Hepatocyte (in vitro differentiated cells): ENCODE results near the gene MZT2B. TPM values are rescaled to one million over a fixed set of nuclear protein-coding genes. Genes with fewer than 3 reads are reported as not detected.
"Not testable (repeated sequence)": the region's sequence is repeated elsewhere in the genome, so short reads cannot be mapped to it uniquely, and the experiment has no call there.

Experiments
- DNase-seq: peaks from one replicate; pipeline ENCODE4 v3.0.0-alpha.2; 2016; ENCODE audit warnings: low spot score
- H2AFZ ChIP-seq: fragments of 200-600 bp; sonication (generic); 2 replicates; pipeline ENCODE4 v1.6.0; 2016; ENCODE audit warnings: antibody characterized with exemption, mild to moderate bottlenecking
- H3K27ac ChIP-seq: fragments of 200-600 bp; sonication (generic); 2 replicates; pipeline ENCODE4 v1.5.1; 2016; ENCODE audit warnings: mild to moderate bottlenecking
- H3K27me3 ChIP-seq: fragments of 200-600 bp; sonication (generic); 2 replicates; pipeline ENCODE4 v1.6.1; 2016
- H3K36me3 ChIP-seq: fragments of 200-600 bp; sonication (generic); replicated peaks from 2 replicates; pipeline ENCODE4 v1.5.1; 2016; ENCODE audit warnings: low read depth; ENCODE audit not compliant: insufficient read depth
- H3K4me1 ChIP-seq: fragments of 200-600 bp; sonication (generic); 2 replicates; pipeline ENCODE4 v1.5.1; 2016; ENCODE audit warnings: mild to moderate bottlenecking, moderate library complexity; ENCODE audit not compliant: insufficient read depth
- H3K4me2 ChIP-seq: fragments of 200-600 bp; sonication (generic); 2 replicates; pipeline ENCODE4 v1.6.0; 2016
- H3K4me3 ChIP-seq: fragments of 200-600 bp; sonication (generic); 2 replicates; pipeline ENCODE4 v1.5.1; 2016; ENCODE audit warnings: mild to moderate bottlenecking
- H3K79me2 ChIP-seq: fragments of 200-600 bp; sonication (generic); 2 replicates; pipeline ENCODE4 v1.6.0; 2017; ENCODE audit warnings: mild to moderate bottlenecking
- H3K9me2 ChIP-seq: fragments of 200-600 bp; sonication (generic); replicated peaks from 2 replicates; pipeline ENCODE4 v1.6.0; 2017; ENCODE audit warnings: mild to moderate bottlenecking; ENCODE audit not compliant: insufficient read depth
- H3K9me3 ChIP-seq: fragments of 200-600 bp; sonication (generic); 2 replicates; pipeline ENCODE4 v1.5.1; 2016; ENCODE audit warnings: low read depth, mild to moderate bottlenecking
- H4K20me1 ChIP-seq: fragments of 200-600 bp; sonication (generic); 2 replicates; pipeline ENCODE4 v1.6.0; 2016; ENCODE audit warnings: mild to moderate bottlenecking; ENCODE audit not compliant: insufficient read depth, poor library complexity, severe bottlenecking
- CTCF ChIP-seq: fragments of 200-600 bp; sonication (generic); IDR thresholded peaks from 2 replicates; pipeline ENCODE4 v1.5.1; 2016; ENCODE audit warnings: antibody characterized with exemption, mild to moderate bottlenecking; ENCODE audit not compliant: poor library complexity
- EZH2 ChIP-seq: fragments of 200-600 bp; sonication (generic); IDR thresholded peaks from 2 replicates; pipeline ENCODE4 v1.6.1; 2016; ENCODE audit warnings: antibody characterized with exemption, mild to moderate bottlenecking, borderline replicate concordance
- EZH2phosphoT487 ChIP-seq: fragments of 200-600 bp; sonication (generic); IDR thresholded peaks from one replicate; pipeline ENCODE4 v1.6.1; 2018; ENCODE audit warnings: antibody characterized with exemption, mild to moderate bottlenecking, low read depth, moderate library complexity; ENCODE audit not compliant: unreplicated experiment, severe bottlenecking
- WGBS: methylation state at CpG from one replicate; pipeline ENCODE4 v1.1.6; 2016; ENCODE audit warnings: low lambda C conversion rate; ENCODE audit errors: missing lambda C conversion rate; 5-methylcytosine and 5-hydroxymethylcytosine counted together
- polyA plus RNA-seq: library from polyadenylated mRNA; unstranded; fragments of >200 nt; fragmentation: Nextera tagmentation; extraction: Ambion mirVana; gene quantifications from 2 replicates; pipeline ENCODE4 v1.2.1, GENCODE V29; 2016
- total RNA-seq: library from RNA; depleted of rRNA; stranded (reverse); fragments of >200 nt; gene quantifications from 2 replicates; pipeline ENCODE4 v1.2.3, GENCODE V29; 2014

The MZT2B gene
- total and polyA plus RNA-seq, 2 experiments from 2014 or later: 103 to 424 TPM

DNA sequence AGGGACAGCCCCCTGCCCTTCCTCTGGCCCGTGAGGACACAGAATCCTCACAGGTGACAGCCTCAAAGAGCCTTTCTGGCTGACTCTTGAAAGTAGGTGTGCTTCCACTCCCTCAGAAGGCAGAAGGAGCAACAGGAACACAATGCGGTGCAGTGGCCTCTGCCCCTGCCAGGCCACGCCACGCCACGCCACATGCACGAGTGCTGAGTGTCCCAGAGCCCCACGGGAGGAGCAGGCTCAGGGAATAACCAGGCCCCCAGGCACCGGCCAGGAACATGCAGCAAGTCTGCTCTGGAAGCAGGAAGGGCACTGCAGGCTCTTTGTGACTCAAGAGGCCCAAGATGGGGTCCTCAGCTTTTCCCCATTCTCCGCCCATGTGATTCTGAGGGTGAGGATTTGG, 19.1 kb upstream of the MZT2B start:
- H3K4me1 ChIP-seq: no peaks in the 10 kb centered on the region
- H3K4me2 ChIP-seq: no peak overlapping the region
- no peaks in the 10 kb centered on the region for H4K20me1 ChIP-seq
- no peaks in the 10 kb centered on the region for H3K36me3 ChIP-seq
- no peak overlapping the region for H3K27ac ChIP-seq
- no peaks in the 10 kb centered on the region for H3K79me2 ChIP-seq
- H2AFZ ChIP-seq: no peak overlapping the region
- TF ChIP-seq EZH2 (no peak), EZH2phosphoT487 (no peak), CTCF (no peak)
- H3K9me3 ChIP-seq: no peaks in the 10 kb centered on the region
- 96% methylated on average over 9 of the region's 9 CpGs for WGBS
- H3K9me2 ChIP-seq: no peaks in the 10 kb centered on the region
- H3K27me3 ChIP-seq: no peaks in the 10 kb centered on the region
- H3K4me3 ChIP-seq: no peak overlapping the region
- DNase-seq: no peak

GRCh38 chr2:130165293-130166016, 16.6 kb upstream of the MZT2B start:
- Histone ChIP-seq H3K4me1 (no peaks in the 10 kb centered on the region), H3K79me2 (no peaks in the 10 kb centered on the region), H3K4me2 (no peak overlapping the region), H3K4me3 (no peak overlapping the region), H3K36me3 (no peaks in the 10 kb centered on the region), H3K27me3 (no peaks in the 10 kb centered on the region), H3K9me2 (no peaks in the 10 kb centered on the region), H4K20me1 (no peaks in the 10 kb centered on the region), H3K27ac (no peak overlapping the region), H2AFZ (no peak overlapping the region), H3K9me3 (no peaks in the 10 kb centered on the region)
- DNase-seq: no peak
- WGBS: 96% methylated on average over 8 of the region's 8 CpGs
- TF ChIP-seq EZH2 (no peak), EZH2phosphoT487 (no peak), CTCF (no peak)

GRCh38 chr2:130166611-130167010, 15.5 kb upstream of the MZT2B start:
- H3K27me3 ChIP-seq, H3K4me1 ChIP-seq, DNase-seq, H3K9me3 ChIP-seq, H4K20me1 ChIP-seq, H3K79me2 ChIP-seq, H3K4me3 ChIP-seq, H3K27ac ChIP-seq, H2AFZ ChIP-seq, H3K4me2 ChIP-seq, H3K36me3 ChIP-seq, H3K9me2 ChIP-seq: not testable (repeated sequence)
- WGBS: 91% methylated on average over 3 of the region's 3 CpGs

GRCh38 chr2:130169163-130169562, 12.9 kb upstream of the MZT2B start:
- H3K4me2 ChIP-seq, H3K36me3 ChIP-seq, H3K79me2 ChIP-seq: not testable (repeated sequence)

More at GRCh38 chr2:130169163-130169562, 12.9 kb upstream of the MZT2B start:
- not testable (repeated sequence) for H3K4me3 ChIP-seq, H3K27me3 ChIP-seq, H2AFZ ChIP-seq, H3K9me2 ChIP-seq, H4K20me1 ChIP-seq, H3K9me3 ChIP-seq, H3K27ac ChIP-seq, H3K4me1 ChIP-seq, DNase-seq
- WGBS: 92% methylated on average over 3 of the region's 3 CpGs
